ENCODE results near the gene SERPINA6. TPM values are rescaled to one million over a fixed set of nuclear protein-coding genes. Genes with fewer than 3 reads are reported as not detected.

The SERPINA6 gene
- total and polyA plus RNA-seq, 2 donors (not counting 1 experiment from before 2014, with no cell fraction given), result not detected

DNA sequence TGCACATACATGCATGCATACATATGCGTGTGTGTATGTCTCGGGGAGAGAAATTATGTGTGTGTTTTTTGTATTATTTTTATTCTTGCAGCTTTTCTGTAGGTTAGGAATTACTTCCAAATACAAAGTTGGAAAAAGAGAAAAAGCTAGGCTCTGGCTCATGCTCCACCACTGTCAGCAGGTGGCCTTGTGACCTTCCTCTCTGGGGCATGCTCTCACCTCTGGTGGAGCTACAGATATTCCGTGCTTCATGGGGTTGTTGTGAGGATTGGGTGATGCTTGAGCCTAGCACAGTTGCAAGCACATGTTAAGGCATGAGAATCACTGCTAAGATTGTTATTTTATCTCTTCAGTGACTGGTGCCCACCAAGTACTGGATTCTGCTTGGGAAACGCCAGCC, 6.7 kb upstream of the SERPINA6 start:
- H3K27me3 Mint-ChIP-seq, result peaks cover 3% of the 10 kb centered on the region
- Histone ChIP-seq H3K4me2 (replicated peaks; ENCODE audit: low read depth, low read length, poor library complexity, severe bottlenecking) (no peak overlapping the region), H4K20me1 (ENCODE audit: control insufficient read depth, insufficient read depth, low read length, poor library complexity, severe bottlenecking) (no peaks in the 10 kb centered on the region), H3K9ac (ENCODE audit: low read length) (no peak overlapping the region), H2AFZ (ENCODE audit: insufficient read depth, low read depth, low read length, poor library complexity, severe bottlenecking) (no peak overlapping the region), H3K4me3 (ENCODE audit: control extremely low read depth in 1 of 5, extremely low read depth in 1 of 5, insufficient read depth in 1 of 5, low read depth in 2 of 5, low read length in 4 of 5) (no peak overlapping the region), H3K27me3 (replicated peaks in 1 of 4; ENCODE audit: control extremely low read depth in 1 of 4, control insufficient read depth in 3 of 4, insufficient read depth in 4 of 4, low read length in 3 of 4) (no peaks in the 10 kb centered on the region), H3K4me1 (ENCODE audit: control insufficient read depth in 2 of 2, insufficient read depth in 2 of 2, low read length in 2 of 2) (no peaks in the 10 kb centered on the region), H3K27ac (ENCODE audit: low read length in 2 of 2) (no peak overlapping the region), H3K36me3 (replicated peaks in 1 of 2; ENCODE audit: control extremely low read depth in 1 of 2, control insufficient read depth in 1 of 2, extremely low read depth in 1 of 2, insufficient read depth in 2 of 2, low read length in 1 of 2) (no peaks in the 10 kb centered on the region), H3K79me2 (ENCODE audit: control insufficient read depth, insufficient read depth, low read length) (no peaks in the 10 kb centered on the region), H3K9me3 (ENCODE audit: control extremely low read depth in 1 of 3, control insufficient read depth in 2 of 3, insufficient read depth in 1 of 3, low read length in 2 of 3) (peaks cover 0 to 9% (median 0%) of the 10 kb centered on the region in 3 donors)
- H3K9me3 Mint-ChIP-seq (ENCODE audit: insufficient read depth), result peaks cover 2% of the 10 kb centered on the region
- intact Hi-C loops (cut with micrococcal nuclease), result no loop called here
- no peak for DNase-seq
- H3K4me1 Mint-ChIP-seq, result no peaks in the 10 kb centered on the region
- WGBS (ENCODE audit: insufficient coverage), result 78% methylated on average over 1 of the region's 4 CpGs
- no peak overlapping the region for H3K27ac Mint-ChIP-seq
- H3K4me3 Mint-ChIP-seq, result no peak overlapping the region
- TF ChIP-seq EZH2 (IDR thresholded peaks at IDR 0.05; ENCODE audit: borderline replicate concordance, insufficient read depth, low read depth, low read length, poor library complexity, severe bottlenecking), result no peak
- no peak for TF ChIP-seq CTCF (IDR thresholded peaks at IDR 0.05)
- ChIA-PET CTCF (no interaction called here), POLR2A (no interaction called here)
- ATAC-seq (ENCODE audit: low read depth), result no peak

DNA sequence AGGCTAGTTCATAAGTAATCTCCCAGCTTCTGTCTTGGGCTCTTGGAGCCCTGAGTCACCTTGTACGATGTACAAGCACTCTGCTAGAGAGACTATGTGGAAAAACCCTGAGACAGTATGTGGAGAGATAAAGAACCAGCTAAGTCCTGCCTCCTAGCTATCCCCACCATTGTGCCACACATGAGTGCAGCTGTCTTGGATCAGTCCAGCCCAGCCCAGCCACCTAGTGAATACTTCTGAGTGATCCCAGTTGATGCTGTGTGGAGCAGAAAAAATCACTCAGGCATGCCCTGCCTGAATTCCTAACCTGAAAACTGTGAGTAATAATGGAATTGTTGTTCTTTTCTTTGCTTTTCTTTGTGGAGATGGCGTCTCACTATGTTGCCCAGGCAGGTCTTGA, 5.1 kb upstream of the SERPINA6 start:
- no peaks in the 10 kb centered on the region for H3K79me2 ChIP-seq (ENCODE audit: control insufficient read depth, insufficient read depth, low read length)
- H4K20me1 ChIP-seq (ENCODE audit: control insufficient read depth, insufficient read depth, low read length, poor library complexity, severe bottlenecking), result no peaks in the 10 kb centered on the region
- Mint-ChIP-seq H3K4me3 (no peak overlapping the region), H3K4me1 (no peaks in the 10 kb centered on the region), H3K9me3 (ENCODE audit: insufficient read depth) (peaks cover 2% of the 10 kb centered on the region), H3K27ac (no peak overlapping the region), H3K27me3 (no peaks in the 10 kb centered on the region)
- H3K27me3 ChIP-seq (replicated peaks in 1 of 4; ENCODE audit: control extremely low read depth in 1 of 4, control insufficient read depth in 3 of 4, insufficient read depth in 4 of 4, low read length in 3 of 4), result no peaks in the 10 kb centered on the region
- no peak overlapping the region for H3K27ac ChIP-seq (ENCODE audit: low read length in 2 of 2)
- TF ChIP-seq EZH2 (IDR thresholded peaks at IDR 0.05; ENCODE audit: borderline replicate concordance, insufficient read depth, low read depth, low read length, poor library complexity, severe bottlenecking), result no peak
- TF ChIP-seq CTCF (IDR thresholded peaks at IDR 0.05), result no peak
- no peaks in the 10 kb centered on the region for H3K4me1 ChIP-seq (ENCODE audit: control insufficient read depth in 2 of 2, insufficient read depth in 2 of 2, low read length in 2 of 2)
- no peak overlapping the region for H3K9ac ChIP-seq (ENCODE audit: low read length)
- DNase-seq (no peak), ATAC-seq (ENCODE audit: low read depth) (no peak)
- ChIA-PET CTCF (no interaction called here), POLR2A (no interaction called here)
- H3K4me3 ChIP-seq (ENCODE audit: control extremely low read depth in 1 of 5, extremely low read depth in 1 of 5, insufficient read depth in 1 of 5, low read depth in 2 of 5, low read length in 4 of 5), result no peak overlapping the region
- H3K36me3 ChIP-seq (replicated peaks in 1 of 2; ENCODE audit: control extremely low read depth in 1 of 2, control insufficient read depth in 1 of 2, extremely low read depth in 1 of 2, insufficient read depth in 2 of 2, low read length in 1 of 2), result no peaks in the 10 kb centered on the region
- H2AFZ ChIP-seq (ENCODE audit: insufficient read depth, low read depth, low read length, poor library complexity, severe bottlenecking), result no peak overlapping the region
- intact Hi-C loops (cut with micrococcal nuclease), result no loop called here
- H3K9me3 ChIP-seq (ENCODE audit: control extremely low read depth in 1 of 3, control insufficient read depth in 2 of 3, insufficient read depth in 1 of 3, low read length in 2 of 3), result peaks cover 0 to 9% (median 0%) of the 10 kb centered on the region in 3 donors
- no peak overlapping the region for H3K4me2 ChIP-seq (replicated peaks; ENCODE audit: low read depth, low read length, poor library complexity, severe bottlenecking)
- 83% methylated on average over 1 of the region's 2 CpGs for WGBS (ENCODE audit: insufficient coverage)

Measured in B cell (primary cell).